Measurements from ENCODE around the gene AURKA.

GRCh38 chr20:56417402-56417801, 25.4 kb upstream of the AURKA start:
- TF ChIP-seq CTCF (conservative IDR thresholded peaks at IDR 0.05; ENCODE audit: low read length) (no peak), EZH2phosphoT487 (IDR thresholded peaks at IDR 0.05; ENCODE audit: borderline replicate concordance) (no peak)

All from Loucy (cell line).